K562 (cell line): ENCODE results near the gene HBQ1. TPM values are rescaled to one million over a fixed set of nuclear protein-coding genes. Genes with fewer than 3 reads are reported as not detected.

Source experiments
- ATAC-seq: fragments of 200-7000 bp; cut with Tn5 transposase; 3 replicates; pipeline ENCODE4 v1.9.1; 2020; ENCODE audit warnings: moderate library complexity
- BruUV-seq: library from RNA; stranded (reverse); fragments of 400-500 nt; replicated peaks from 2 replicates; lab custom pipeline; 2021; lab: Mats Ljungman, UMichigan
- CTCF ChIA-PET: fragments of 300-600 bp; formaldehyde crosslinking; extraction: SDS; loops from one replicate; lab custom pipeline; 2021; ENCODE audit warnings: low intra/inter-chr PET ratio; lab: Yijun Ruan, JAX
- POLR2A ChIA-PET: fragments of 300-600, 350-650 bp; sonication (Branson Sonifier 250); formaldehyde crosslinking; extraction: SDS; loops from one replicate; lab custom pipeline; 2021; ENCODE audit warnings: antibody characterized with exemption, inconsistent platforms; lab: Yijun Ruan, JAX
- DNase-seq, 4 experiments: peaks; one replicate each; pipeline versions ENCODE4 v3.0.0 to v3.0.0-alpha.2; 2011 to 2018; ENCODE audit warnings: low spot score in 3 of 4, mixed read lengths in 3 of 4; ENCODE audit errors: extremely low read depth in 1 of 4
- FAIRE-seq: peaks from 2 replicates; lab custom pipeline; 2011; peaks lifted over from hg19 to GRCh38; lab: Jason Lieb, UNC
- H2AFZ ChIP-seq: 2 replicates; pipeline ENCODE4 v1.6.0; 2011; ENCODE audit warnings: low read depth, low read length, control low read depth, inconsistent platforms
- H3K27ac ChIP-seq: fragments of 200-600 bp; 3 replicates; pipeline ENCODE4 v1.8.0; 2011; ENCODE audit warnings: low read depth, mild to moderate bottlenecking, control low read depth, inconsistent platforms, low read length, moderate library complexity, mixed read lengths; ENCODE audit errors: extremely low read depth
- H3K27me3 ChIP-seq, 2 experiments: fragments of 300-600 bp in 1 of 2; 2 replicates in 1 of 2; 3 replicates in 1 of 2; pipeline versions ENCODE4 v1.6.0 to v1.8.0; 2011; ENCODE audit warnings: inconsistent platforms in 2 of 2, low read length in 2 of 2, mild to moderate bottlenecking in 1 of 2, mixed read lengths in 1 of 2, moderate library complexity in 1 of 2; ENCODE audit not compliant: control insufficient read depth in 2 of 2, insufficient read depth in 2 of 2
- H3K36me3 ChIP-seq: fragments of 300-600 bp; 3 replicates; pipeline ENCODE4 v1.8.0; 2011; ENCODE audit warnings: mild to moderate bottlenecking, low read length, inconsistent platforms; ENCODE audit not compliant: control insufficient read depth, insufficient read depth
- H3K4me1 ChIP-seq, 2 experiments: fragments of 200-600 bp in 1 of 2; replicated peaks in 1 of 2; 2 replicates in 1 of 2; 3 replicates in 1 of 2; pipeline versions ENCODE4 v1.5.1 to v1.8.0; 2011; ENCODE audit warnings: inconsistent platforms in 2 of 2, low read length in 2 of 2, mild to moderate bottlenecking in 1 of 2, mixed read lengths in 1 of 2, moderate library complexity in 1 of 2; ENCODE audit not compliant: control insufficient read depth in 2 of 2, insufficient read depth in 2 of 2
- H3K4me2 ChIP-seq: 2 replicates; pipeline ENCODE4 v1.6.1; 2011; ENCODE audit warnings: low read length, control low read depth, inconsistent platforms, mixed read lengths; ENCODE audit not compliant: insufficient read depth
- H3K4me3 ChIP-seq: fragments of 200-600 bp; sonication (generic), shearing (Covaris generic); 2 replicates; pipeline ENCODE4 v1.5.1; 2016; ENCODE audit warnings: control low read depth, inconsistent platforms
- H3K79me2 ChIP-seq: fragments of 200-600 bp; 3 replicates; pipeline ENCODE4 v1.8.0; 2011; ENCODE audit warnings: low read length, inconsistent platforms; ENCODE audit not compliant: control insufficient read depth, insufficient read depth
- H3K9ac ChIP-seq, 2 experiments: 2 replicates each; pipeline versions ENCODE4 v1.6.0 to v1.6.1; 2011; ENCODE audit warnings: low read depth in 2 of 2, low read length in 2 of 2, control low read depth in 1 of 2, inconsistent platforms in 1 of 2, mild to moderate bottlenecking in 1 of 2, mixed read lengths in 1 of 2; ENCODE audit not compliant: insufficient read depth in 1 of 2
- H3K9me1 ChIP-seq: one replicate; pipeline ENCODE4 v1.6.0; 2011; ENCODE audit warnings: inconsistent platforms, mild to moderate bottlenecking, low read length, moderate library complexity; ENCODE audit not compliant: control insufficient read depth, insufficient read depth
- H3K9me3 ChIP-seq: replicated peaks from 2 replicates; pipeline ENCODE4 v1.5.1; 2011; ENCODE audit warnings: low read depth, low read length, inconsistent platforms; ENCODE audit not compliant: control insufficient read depth, insufficient read depth
- H4K20me1 ChIP-seq: replicated peaks from 2 replicates; pipeline ENCODE4 v1.6.1; 2011; ENCODE audit warnings: low read length, inconsistent platforms, mixed read lengths; ENCODE audit not compliant: control insufficient read depth, insufficient read depth
- BCL6 ChIP-seq: fragments of 250-450 bp; sonication (Bioruptor Pico); IDR thresholded peaks from 2 replicates; pipeline ENCODE4 v1.4.0; 2020
- CSDE1 ChIP-seq, 2 experiments: fragments of 450-650 bp; IDR thresholded peaks; 2 replicates each; pipeline ENCODE4 v1.6.1; 2016; ENCODE audit warnings: mild to moderate bottlenecking in 1 of 2
- HOMEZ ChIP-seq: fragments of 250-450 bp; sonication (Bioruptor Pico); IDR thresholded peaks from 2 replicates; pipeline ENCODE4 v1.4.0; 2020; ENCODE audit warnings: mild to moderate bottlenecking, moderate library complexity
- WHSC1 ChIP-seq: IDR thresholded peaks from one replicate; pipeline ENCODE4 v1.6.1; 2012; ENCODE audit warnings: low read length, control low read depth, inconsistent platforms
- ZBTB5 ChIP-seq: fragments of 450-650 bp; IDR thresholded peaks from 2 replicates; pipeline ENCODE4 v1.6.1; 2017; ENCODE audit warnings: antibody characterized with exemption
- ZFP91 ChIP-seq: sonication (generic); formaldehyde crosslinking; IDR thresholded peaks from 2 replicates; pipeline ENCODE4 v1.8.0; 2022; ENCODE audit warnings: mild to moderate bottlenecking, missing genetic modification reagents
- ZNF239 ChIP-seq: fragments of 250-450 bp; sonication (Bioruptor Pico); IDR thresholded peaks from 2 replicates; pipeline ENCODE4 v1.4.0; 2020; ENCODE audit warnings: mild to moderate bottlenecking
- ZNF311 ChIP-seq: fragments of 250-450 bp; sonication (Bioruptor Pico); IDR thresholded peaks from 2 replicates; pipeline ENCODE4 v1.4.0; 2020; ENCODE audit warnings: mild to moderate bottlenecking, moderate library complexity
- ZNF780A ChIP-seq: fragments of 250-450 bp; sonication (Bioruptor Pico); IDR thresholded peaks from 2 replicates; pipeline ENCODE4 v1.5.0; 2021; ENCODE audit warnings: mild to moderate bottlenecking
- WGBS: fragments of 100-300 bp; shearing (Covaris generic); methylation state at CpG from one replicate; pipeline ENCODE4 v1.1.6; 2016; ENCODE audit warnings: low coverage, mixed read lengths; ENCODE audit not compliant: insufficient coverage; ENCODE audit errors: missing lambda C conversion rate; 5-methylcytosine and 5-hydroxymethylcytosine counted together
- in situ Hi-C: fragments of 300-500 bp; cut with MboI; formaldehyde crosslinking; loops from 4 replicates; pipeline ENCODE4 v1.15.0; 2018; ENCODE audit warnings: inconsistent platforms, mixed read lengths
- intact Hi-C: fragments of 100-400 bp; cut with micrococcal nuclease; formaldehyde crosslinking; loops from 2 replicates; pipeline ENCODE4 v1.14.2; 2022
- polyA plus RNA-seq, 8 experiments: library from polyadenylated mRNA; depleted of rRNA in 4 of 8; stranded (reverse) in 5 of 8; unstranded in 3 of 8; fragments of >200 nt; fragmentation: Nextera tagmentation in 2 of 8; fragmentation: Illumina TruSeq in 1 of 8; extraction: Ambion mirVana in 2 of 8; extraction: Trizol in 1 of 8; gene quantifications; 2 replicates each; pipeline versions ENCODE4 v1.2.1 to v1.2.3, GENCODE V29; 2011 to 2014; ENCODE audit warnings: inconsistent platforms in 1 of 8, missing spikeins in 1 of 8
- total RNA-seq, 7 experiments: library from RNA; depleted of rRNA in 6 of 7; stranded (reverse); fragments of >200 nt in 6 of 7; fragmentation: Illumina TruSeq in 2 of 7; extraction: Trizol in 2 of 7; gene quantifications; 2 replicates each; pipeline versions ENCODE4 v1.2.1 to v1.2.3, GENCODE V29; 2011 to 2021; ENCODE audit warnings: low replicate concordance in 1 of 7
- TF ChIP-seq, protein P1 (sequence below), 2 experiments: fragments of 450-650 bp; conservative IDR thresholded peaks; 2 replicates each; pipeline ENCODE4 v1.6.1; 2017; ENCODE audit warnings: mild to moderate bottlenecking in 2 of 2, moderate library complexity in 2 of 2
- TF ChIP-seq, protein P2 (sequence below): fragments of 250-450 bp; sonication (Bioruptor Pico); IDR thresholded peaks from 2 replicates; pipeline ENCODE4 v1.5.0; 2021; ENCODE audit warnings: mild to moderate bottlenecking, moderate library complexity

Gene HBQ1
- total and polyA plus RNA-seq, 9 of the 15 experiments (the other 6 are each of a cell fraction or from before 2014, with no cell fraction given): 2.3 to 190 (median 19.8) TPM

- DNase-seq: no peak
- no peak for ATAC-seq
- Histone ChIP-seq H4K20me1 (no peaks in the 10 kb centered on the region), H3K36me3 (no peaks in the 10 kb centered on the region), H3K79me2 (peaks cover 4% of the 10 kb centered on the region; the same call in 1 of the 3 replicates), H3K9me3 (no peaks in the 10 kb centered on the region), H3K4me1 (peaks cover 24 to 65% of the 10 kb centered on the region in 2 experiments; a peak in 4 of 5 replicates), H2AFZ (no peak overlapping the region), H3K27me3 (no peaks in the 10 kb centered on the region), H3K27ac (no peak overlapping the region), H3K9me1 (no peaks in the 10 kb centered on the region), H3K9ac (no peak overlapping the region), H3K4me3 (no peak overlapping the region), H3K4me2 (no peak overlapping the region)
- ChIA-PET CTCF (no interaction called here), POLR2A (interaction anchor here (0.6 to 1.0 kb wide), 2 partner anchors 10 to 102 kb away, joined by 3 to 4 read pairs; partner anchors contain the start of gene HBQ1)
- intact Hi-C loops (no loop called here), in situ Hi-C loops (no loop called here)
- WGBS: 38% methylated on average over 1 of the region's 1 CpG
- BruUV-seq: no TSS peak
- FAIRE-seq: no peak
- TF ChIP-seq ZNF780A (CRISPR knock-in tag) (no peak), ZNF311 (CRISPR knock-in tag) (no peak), WHSC1 (no peak), BCL6 (no peak), ZNF239 (CRISPR knock-in tag) (no peak), CSDE1 (IDR thresholded peaks at IDR 0.05) (no peak), ZFP91 (CRISPR knock-in tag) (no peak), ZBTB5 (no peak), HOMEZ (no peak)
- TF ChIP-seq, protein P1, sequence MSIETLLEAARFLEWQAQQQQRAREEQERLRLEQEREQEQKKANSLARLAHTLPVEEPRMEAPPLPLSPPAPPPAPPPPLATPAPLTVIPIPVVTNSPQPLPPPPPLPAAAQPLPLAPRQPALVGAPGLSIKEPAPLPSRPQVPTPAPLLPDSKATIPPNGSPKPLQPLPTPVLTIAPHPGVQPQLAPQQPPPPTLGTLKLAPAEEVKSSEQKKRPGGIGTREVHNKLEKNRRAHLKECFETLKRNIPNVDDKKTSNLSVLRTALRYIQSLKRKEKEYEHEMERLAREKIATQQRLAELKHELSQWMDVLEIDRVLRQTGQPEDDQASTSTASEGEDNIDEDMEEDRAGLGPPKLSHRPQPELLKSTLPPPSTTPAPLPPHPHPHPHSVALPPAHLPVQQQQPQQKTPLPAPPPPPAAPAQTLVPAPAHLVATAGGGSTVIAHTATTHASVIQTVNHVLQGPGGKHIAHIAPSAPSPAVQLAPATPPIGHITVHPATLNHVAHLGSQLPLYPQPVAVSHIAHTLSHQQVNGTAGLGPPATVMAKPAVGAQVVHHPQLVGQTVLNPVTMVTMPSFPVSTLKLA (conservative IDR thresholded peaks at IDR 0.05): no peak
- TF ChIP-seq, protein P2, sequence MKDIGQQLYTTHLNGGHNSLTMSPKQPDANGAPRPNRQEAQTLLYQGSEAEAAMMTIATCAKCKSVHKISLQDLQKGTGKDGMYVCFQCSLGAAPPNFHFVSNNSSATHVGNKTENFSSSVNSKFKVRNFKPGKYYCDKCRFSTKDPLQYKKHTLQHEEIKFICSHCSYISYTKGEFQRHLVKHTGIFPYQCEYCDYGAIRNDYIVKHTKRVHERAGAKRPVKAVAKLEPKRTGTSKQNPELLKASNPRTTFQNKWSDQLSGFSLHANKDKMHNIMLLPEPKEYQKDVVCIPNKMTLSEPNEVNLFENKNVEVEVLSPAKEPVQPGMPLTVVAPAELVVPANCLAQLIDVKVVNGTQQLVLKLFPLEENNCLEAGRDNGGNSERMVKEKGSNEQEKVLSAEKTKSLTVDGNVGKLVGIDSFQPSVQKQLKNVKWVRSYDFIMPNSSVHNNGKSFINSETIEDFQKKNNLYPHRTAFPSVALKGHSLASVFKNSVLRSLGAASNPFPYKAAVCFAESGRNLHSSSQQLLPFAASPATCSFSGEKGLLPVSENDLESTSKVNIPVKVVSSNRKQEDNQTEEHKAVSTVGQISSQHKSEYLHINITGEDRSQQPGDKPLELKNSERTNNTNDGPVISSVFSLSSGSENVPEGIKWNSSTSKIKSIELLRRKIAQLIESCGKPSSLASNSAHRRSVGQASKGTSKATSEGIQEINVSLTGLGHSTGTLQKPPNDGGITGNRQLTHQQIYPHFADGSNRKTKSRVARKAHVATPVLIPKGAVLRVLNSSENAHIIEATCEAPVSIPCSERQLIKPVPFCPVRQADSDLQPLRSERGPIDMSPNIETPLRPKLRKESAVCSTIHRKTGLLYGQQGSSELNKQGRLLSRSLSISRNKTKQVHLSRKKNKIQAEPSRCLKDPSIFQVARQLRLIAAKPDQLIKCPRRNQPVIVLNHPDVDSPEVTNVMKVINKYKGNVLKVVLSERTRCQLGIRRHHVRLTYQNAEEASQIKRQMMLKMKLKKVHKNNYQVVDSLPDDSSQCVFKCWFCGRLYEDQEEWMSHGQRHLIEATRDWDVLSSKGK (CRISPR knock-in tag): no peak
These were observed 9.5 kb upstream of the HBQ1 start for GRCh38 chr16:170788-171187.
